SU-DHL-6 (cell line): Measurements from ENCODE around the gene PARP12.

Experiments
- CTCF ChIP-seq: fragments of 200-600 bp; sonication (generic); IDR thresholded peaks from one replicate; pipeline ENCODE4 v1.5.1; 2017; ENCODE audit warnings: antibody characterized with exemption, mild to moderate bottlenecking, low read length, moderate library complexity; ENCODE audit not compliant: insufficient read depth, poor library complexity, severe bottlenecking
- EZH2phosphoT487 ChIP-seq: fragments of 200-600 bp; sonication (generic), shearing (Covaris generic); conservative IDR thresholded peaks from 2 replicates; pipeline ENCODE4 v1.6.1; 2018; ENCODE audit warnings: mild to moderate bottlenecking, antibody characterized with exemption, low read length, moderate library complexity, mixed read lengths

GRCh38 chr7:140025814-140026433, 36.8 kb downstream of the PARP12 start:
- TF ChIP-seq CTCF (no peak), EZH2phosphoT487 (no peak)
